Superior temporal gyrus (tissue), 1 donor: ENCODE measurements around the gene NAT16.
"Not testable (repeated sequence)": the region's sequence is repeated elsewhere in the genome, so short reads cannot be mapped to it uniquely, and the experiment has no call there.

Experiments
- DNase-seq: peaks from one replicate; pipeline ENCODE4 v3.0.0-alpha.2; 2016; ENCODE audit errors: extremely low spot score

NAT16 gene

GRCh38 chr7:101201695-101202602 is 21.9 kb upstream of the NAT16 start:
- no peak for DNase-seq

DNA sequence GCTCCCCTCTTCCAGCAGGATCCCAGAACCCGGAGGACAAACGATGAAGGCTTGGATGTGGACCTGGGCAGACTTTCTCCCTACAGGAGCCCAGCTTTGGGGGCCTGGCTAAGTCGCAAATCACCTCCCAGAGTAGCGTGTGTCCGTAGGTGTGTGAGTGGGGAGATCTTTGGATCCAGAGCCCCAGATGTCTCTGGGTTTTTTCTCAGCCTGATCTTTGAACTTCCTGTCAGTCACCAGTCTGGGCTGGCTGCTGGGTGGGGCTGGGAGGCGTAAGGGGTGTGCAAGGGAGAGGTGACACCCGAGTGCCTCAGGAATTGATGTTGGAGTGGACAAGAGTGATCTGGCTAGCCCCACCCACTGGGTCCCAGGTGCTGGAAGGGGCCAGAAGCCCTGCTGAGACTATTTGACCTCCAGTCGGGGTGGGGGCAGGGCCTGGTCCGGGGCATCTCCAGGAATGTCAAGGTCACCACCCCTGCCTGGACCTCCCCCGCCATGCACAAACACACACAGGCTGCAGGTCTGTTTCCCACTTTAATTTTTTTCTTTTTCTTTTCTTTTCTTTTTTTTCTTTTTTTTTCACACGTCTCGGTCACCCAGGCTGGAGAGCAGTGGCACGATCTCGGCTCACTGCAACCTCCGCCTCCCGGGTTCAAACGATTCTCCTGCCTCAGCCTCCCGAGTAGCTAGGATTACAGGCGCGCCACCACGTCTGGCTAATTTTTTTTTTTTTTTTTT is 20.9 kb upstream of the NAT16 start, which contains the start of gene MOGAT3:
MOGAT3 (minus strand) TSS at position 175 of the 738 bp plus-strand sequence. CDS start 182 bp downstream, outside the sequence.
- no peak for DNase-seq

- no peak for DNase-seq
Measured at GRCh38 chr7:101200504-101200861, 20.4 kb upstream of the NAT16 start.

DNA sequence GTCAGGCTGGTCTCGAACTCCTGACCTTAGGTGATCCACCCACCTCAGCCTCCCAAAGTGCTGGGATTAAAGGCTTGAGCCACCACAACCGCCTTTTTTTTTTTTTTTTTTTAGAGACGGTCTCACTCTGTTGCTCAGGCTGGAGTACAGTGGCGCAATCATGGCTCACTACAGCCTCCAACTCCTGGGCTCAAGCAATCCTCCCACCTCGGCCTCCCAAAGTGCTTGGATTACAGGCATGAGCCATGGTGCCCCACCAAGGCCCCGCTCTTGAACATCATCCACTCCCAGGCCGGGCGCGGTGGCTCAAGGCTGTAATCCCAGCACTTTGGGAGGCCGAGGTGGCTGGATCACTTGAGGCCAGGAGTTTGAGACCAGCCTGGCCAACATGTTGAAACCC is 19.4 kb upstream of the NAT16 start:
- DNase-seq = not testable (repeated sequence)

DNA sequence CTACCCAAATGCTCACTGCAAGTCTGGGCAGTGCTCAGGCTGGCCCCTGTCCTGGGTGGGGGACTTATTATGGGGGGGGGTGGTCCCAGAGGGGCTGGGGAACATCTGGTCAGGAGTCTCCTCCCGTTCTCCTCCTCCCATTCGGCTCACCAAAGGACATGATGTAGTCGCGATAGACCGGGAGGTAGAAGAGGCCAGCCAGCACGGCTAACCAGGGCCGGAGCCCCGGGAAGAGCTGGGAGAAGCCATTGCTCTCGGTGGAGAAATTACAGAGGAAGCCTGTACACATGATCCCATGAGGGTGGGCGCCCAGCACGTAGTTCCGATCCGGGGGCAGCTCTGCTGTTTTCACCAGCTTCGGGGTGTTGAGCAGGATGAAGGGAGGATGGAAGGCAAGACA is 18.4 kb upstream of the NAT16 start:
- no peak for DNase-seq

DNA sequence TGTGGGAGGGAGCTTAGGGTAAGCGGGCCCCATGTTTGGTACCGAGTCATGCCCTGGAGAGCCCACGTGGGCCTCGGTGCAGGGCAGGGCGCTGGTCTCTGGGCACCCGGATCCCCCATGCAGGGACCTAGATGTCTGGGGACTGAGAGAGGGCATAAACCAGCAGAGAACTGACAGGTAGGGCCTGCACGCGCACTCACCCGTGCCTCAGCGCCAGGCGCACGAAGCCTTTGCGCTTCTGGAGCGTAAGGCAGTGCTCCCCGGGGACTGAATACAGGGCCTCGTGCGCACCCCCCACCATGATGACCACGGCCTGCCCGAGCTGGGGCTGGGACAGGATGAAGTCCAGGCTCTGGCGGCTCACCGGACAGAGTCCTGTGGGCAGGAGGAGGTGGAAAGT is 17.9 kb upstream of the NAT16 start:
- DNase-seq = no peak

DNA sequence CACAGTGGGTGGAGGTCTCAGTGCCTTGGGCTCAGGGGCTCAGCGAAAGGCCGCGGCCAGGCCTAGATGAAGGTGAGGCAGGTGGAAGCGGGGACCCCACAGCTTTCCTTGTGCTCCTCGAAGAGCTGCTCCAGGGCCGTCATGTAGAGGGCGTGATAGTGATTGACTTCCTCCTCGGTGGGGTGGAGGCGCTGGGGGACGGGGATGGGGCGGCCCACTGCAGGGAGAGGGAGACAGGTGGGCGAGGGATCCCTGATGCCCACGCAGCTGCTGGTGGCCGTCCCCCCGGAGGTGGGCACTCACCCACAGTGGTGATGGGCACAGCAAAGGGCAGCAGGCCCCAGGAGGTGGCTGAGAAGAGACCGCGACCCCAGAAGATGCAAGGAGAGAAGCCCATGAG is 15.8 kb upstream of the NAT16 start:
- DNase-seq = no peak

DNA sequence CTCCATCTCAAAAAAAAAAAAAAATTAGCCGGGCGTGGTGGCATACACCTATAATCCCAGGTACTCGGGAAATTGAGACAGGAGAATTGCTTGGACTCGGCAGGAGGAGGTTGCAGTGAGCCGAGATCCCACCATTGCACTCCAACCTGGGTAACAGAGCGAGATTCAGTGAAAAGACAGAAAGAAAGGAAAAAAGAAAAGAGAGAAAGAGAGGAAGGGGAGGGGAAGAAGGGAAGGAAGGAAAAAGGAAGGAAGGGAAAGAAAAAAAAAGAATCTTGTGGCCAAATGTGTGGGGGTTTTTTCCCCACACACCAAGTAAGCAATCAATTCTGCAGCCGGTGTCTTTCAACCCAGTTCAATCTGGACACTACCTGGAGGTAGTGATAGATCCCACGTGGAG is 9.0 kb upstream of the NAT16 start:
- DNase-seq = no peak

DNA sequence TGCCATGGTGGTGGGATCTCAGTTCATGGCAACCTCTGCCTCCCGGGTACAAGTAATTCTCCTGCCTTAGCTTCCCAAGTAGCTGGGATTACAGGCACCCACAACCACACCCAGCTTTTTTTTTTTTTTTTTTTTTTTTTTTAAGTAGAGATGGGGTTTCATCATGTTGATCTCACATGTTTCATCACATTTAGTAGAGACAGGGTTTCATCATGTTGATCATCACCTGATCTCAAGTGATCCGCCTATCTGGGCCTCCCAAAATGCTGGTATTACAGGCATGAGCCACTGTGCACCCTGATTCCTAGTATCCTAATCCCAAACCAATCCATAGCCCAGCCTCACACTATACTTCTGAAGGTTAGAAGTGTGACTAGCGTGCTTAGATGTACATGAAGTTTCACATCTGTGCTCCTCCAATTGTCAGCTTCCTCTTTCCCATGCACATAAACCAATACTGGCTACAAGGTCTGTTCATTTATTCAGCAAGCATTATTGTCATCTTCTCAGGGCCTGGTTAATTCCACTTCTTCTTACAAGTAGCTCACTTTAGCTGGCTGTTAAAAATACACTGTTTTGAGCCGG is 6.8 kb upstream of the NAT16 start:
- DNase-seq = no peak

GRCh38 chr7:101186194-101186593 is 6.1 kb upstream of the NAT16 start:
- no peak for DNase-seq

DNA sequence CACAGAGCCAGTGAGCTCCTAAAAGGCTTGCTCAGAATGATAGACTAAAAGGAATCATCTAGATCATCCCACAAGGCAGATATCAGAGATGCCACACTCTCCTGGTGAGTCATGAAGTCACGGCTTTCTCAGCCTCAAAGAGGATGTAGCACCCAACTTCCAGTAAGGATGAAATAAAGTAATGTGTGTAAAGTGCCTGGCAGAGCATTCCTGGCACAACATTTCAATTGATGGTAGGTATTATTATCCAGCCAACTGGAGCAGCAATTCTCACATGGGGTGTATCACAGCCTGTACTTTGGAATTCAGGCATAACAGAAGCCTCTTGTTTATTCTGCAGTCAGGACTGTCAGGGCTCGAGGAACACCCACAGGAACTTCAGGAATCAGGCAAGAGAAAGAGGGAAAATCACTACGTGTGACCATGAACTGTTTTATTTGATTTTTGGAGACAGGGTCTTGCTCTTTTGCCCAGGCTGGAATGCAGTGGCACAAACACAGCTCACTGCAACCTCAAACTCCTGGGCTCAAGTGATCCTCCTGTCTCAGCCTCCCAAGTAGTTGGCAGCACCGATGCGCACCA is 5.3 kb upstream of the NAT16 start:
- peak; percentile 51 for DNase-seq

DNA sequence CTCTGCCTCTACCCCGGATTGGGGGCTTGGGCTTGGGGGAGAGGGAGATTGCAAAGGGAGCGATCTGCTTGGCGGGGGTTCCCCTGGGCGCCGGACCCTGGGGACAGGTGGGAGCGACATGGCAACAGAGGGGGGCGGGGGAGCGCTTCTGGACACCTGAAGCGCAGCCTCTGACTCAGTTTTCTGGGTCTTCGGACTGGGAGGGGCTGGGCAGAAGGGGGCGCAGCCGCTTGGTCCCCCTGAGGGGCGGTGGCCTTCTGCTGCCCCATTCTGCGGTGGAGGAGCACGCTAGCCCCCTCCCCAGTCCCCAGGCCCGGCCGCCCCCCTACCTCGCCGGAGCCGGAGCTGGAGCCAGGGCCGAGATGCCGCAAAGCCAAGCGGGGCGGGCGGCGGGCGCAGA is 380 bp downstream of the NAT16 start:
- DNase-seq = no peak

DNA sequence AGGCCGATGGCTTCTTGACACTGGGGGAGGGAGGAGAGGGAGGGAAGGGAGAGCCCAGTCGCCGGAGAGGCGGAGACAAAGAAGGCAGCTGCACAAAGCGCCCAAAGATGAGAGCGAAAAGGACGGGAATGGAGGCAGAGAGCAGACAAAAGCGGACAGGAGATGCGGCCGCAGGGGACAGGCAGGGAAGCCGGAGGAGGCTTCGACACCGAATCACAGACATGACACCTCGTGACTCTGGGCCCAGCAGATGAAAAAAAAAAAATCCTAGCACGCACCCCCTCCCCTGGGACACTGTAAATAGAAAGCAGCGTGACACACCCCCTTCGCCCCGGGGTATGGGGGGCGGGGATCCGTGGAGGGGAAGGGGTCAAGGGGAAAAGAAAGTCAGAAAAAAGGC is 976 bp downstream of the NAT16 start:
- DNase-seq = no peak

- no peak for DNase-seq
Measured at GRCh38 chr7:101177644-101178043, 2.4 kb downstream of the NAT16 start.

GRCh38 chr7:101175664-101176063 is 4.4 kb downstream of the NAT16 start:
- no peak for DNase-seq

DNA sequence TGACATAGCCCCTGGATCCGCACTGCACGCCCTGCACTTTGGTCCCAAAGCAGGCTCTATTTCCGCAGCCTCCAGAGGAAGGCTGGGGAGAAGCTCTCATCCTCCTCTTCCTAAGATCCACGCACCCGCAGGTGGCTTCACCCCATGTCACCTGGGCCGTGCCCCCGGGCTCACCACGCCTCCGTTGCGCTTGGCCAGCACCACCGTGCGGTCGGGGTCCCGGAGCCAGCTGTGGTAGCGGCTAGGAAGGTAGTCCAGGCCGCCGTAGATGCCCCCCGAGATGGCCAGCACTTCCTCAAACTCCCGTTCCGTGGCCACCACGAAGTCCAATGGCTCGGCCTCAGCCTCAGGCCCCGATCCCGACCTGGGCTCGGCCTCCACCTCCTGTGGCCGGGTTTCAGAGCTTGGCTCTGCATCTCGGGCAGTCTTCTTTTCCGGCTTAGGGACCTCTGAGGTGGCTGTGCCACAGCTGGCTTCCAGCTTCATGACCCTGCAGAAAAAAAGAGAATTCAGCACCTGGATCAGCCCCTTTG is 5.7 kb downstream of the NAT16 start:
- DNase-seq = no peak

DNA sequence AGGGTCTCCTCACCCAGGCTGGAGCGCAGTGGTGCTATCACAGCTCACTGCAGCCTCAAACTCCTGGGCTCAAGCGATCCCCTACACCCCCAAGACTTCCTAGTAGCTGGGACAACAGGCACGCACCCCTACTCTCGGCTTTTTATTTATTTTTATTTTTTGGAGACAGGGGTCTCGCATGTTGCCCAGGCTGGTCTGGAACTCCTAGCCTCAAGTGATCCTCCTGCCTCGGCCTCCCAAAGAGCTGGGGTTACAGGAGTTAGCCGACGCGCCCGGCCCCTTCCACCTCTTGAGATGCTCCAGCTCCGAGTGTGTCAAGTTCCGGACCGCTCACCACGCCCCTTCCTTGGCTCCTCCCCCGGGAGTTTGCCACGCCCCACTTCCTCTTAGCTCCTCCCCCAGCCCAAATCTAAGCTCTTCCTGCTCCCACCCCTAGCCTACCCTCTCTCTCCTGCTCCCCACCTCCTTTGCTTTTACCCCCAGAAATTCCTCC is 6.3 kb downstream of the NAT16 start:
- no peak for DNase-seq

DNA sequence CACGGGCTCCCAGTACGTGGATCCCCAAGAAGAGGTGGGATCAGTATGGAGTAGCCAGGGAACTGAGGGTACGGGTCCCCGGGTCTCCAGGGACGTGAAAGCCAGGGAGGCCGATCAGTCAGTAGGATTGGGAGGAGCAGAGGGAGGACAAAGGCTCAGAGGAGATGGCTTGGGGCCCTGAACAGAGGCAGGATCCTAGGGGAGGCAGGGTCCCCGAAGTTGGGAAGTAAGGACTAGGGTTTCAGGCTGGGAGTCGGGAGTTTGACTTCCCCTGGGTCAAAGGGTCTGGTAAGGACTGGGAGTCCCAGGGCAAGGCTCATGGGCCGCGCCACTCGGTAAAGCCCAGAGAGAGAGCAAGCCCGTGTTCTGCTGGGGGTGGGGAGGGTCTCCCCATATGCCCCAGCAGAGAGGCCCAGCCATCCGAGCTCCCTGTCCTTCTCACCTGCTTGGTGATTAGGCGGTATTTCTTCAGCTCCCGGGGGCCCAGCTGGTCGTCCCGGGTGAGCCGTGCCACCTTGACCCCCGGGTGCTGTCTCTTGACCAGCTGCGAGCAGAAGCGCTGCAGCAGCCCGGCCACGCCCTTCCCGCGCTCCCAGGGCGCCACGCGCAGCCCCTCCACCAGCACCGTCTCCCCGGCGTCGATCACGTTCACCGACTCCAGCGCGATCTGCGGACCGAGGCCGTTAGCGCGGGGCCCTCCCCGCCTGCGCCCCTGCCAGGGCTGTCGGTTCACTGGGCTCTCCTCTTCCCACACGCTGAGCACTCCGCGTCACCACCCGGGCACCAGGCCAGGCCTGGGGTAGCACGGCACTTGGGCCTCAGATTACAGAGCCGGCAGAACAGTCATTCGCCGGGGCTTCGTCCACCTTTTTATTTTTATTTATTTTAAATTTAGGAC is 7.0 kb downstream of the NAT16 start:
- no peak for DNase-seq

GRCh38 chr7:101172005-101172853 is 7.9 kb downstream of the NAT16 start:
- DNase-seq = no peak

GRCh38 chr7:101171442-101171837 is 8.7 kb downstream of the NAT16 start:
- no peak for DNase-seq
